H9 (cell line): Measurements from ENCODE around the gene USP34. TPM values are rescaled to one million over a fixed set of nuclear protein-coding genes. Genes with fewer than 3 reads are reported as not detected.

ENCODE experiments used
- DNase-seq: peaks from one replicate; pipeline ENCODE4 v3.0.0-alpha.2; 2017
- H2AFZ ChIP-seq: one replicate; pipeline ENCODE4 v1.6.1; 2013; ENCODE audit warnings: mild to moderate bottlenecking, low read length, control low read depth, moderate library complexity
- H2AK5ac ChIP-seq: 2 replicates; pipeline ENCODE4 v1.6.1; 2013; ENCODE audit warnings: low read length, control low read depth, mixed read lengths; ENCODE audit not compliant: insufficient read length
- H2BK120ac ChIP-seq: one replicate; pipeline ENCODE4 v1.6.1; 2013; ENCODE audit warnings: low read depth, mild to moderate bottlenecking, low read length, control low read depth, inconsistent platforms; ENCODE audit not compliant: poor library complexity, severe bottlenecking
- H2BK12ac ChIP-seq: 2 replicates; pipeline ENCODE4 v1.6.1; 2013; ENCODE audit warnings: low read length, control low read depth, mixed read lengths, low read depth; ENCODE audit not compliant: insufficient read length
- H2BK15ac ChIP-seq: 2 replicates; pipeline ENCODE4 v1.6.1; 2013; ENCODE audit warnings: low read depth, low read length, control low read depth
- H2BK20ac ChIP-seq: one replicate; pipeline ENCODE4 v1.6.1; 2013; ENCODE audit warnings: low read depth, mild to moderate bottlenecking, low read length, control low read depth, inconsistent platforms; ENCODE audit not compliant: poor library complexity, severe bottlenecking
- H2BK5ac ChIP-seq: 2 replicates; pipeline ENCODE4 v1.6.1; 2013; ENCODE audit warnings: low read length, control low read depth, mixed read lengths; ENCODE audit not compliant: insufficient read length
- H3K14ac ChIP-seq: 2 replicates; pipeline ENCODE4 v1.6.1; 2013; ENCODE audit warnings: low read length, control low read depth; ENCODE audit not compliant: insufficient read depth
- H3K18ac ChIP-seq: 2 replicates; pipeline ENCODE4 v1.6.1; 2013; ENCODE audit warnings: low read depth, mild to moderate bottlenecking, mixed read lengths, low read length, control low read depth; ENCODE audit not compliant: insufficient read length
- H3K23ac ChIP-seq: 2 replicates; pipeline ENCODE4 v1.6.1; 2013; ENCODE audit warnings: low read length, control low read depth, mixed read lengths, low read depth; ENCODE audit not compliant: insufficient read length
- H3K23me2 ChIP-seq: 2 replicates; pipeline ENCODE4 v1.6.1; 2013; ENCODE audit warnings: low read depth, mild to moderate bottlenecking, mixed read lengths, low read length, control low read depth; ENCODE audit not compliant: insufficient read length, poor library complexity, severe bottlenecking
- H3K27ac ChIP-seq: 2 replicates; pipeline ENCODE4 v1.5.1; 2013; ENCODE audit warnings: low read length, control low read depth, mixed read lengths, low read depth; ENCODE audit not compliant: insufficient read length
- H3K27me3 ChIP-seq: 2 replicates; pipeline ENCODE4 v1.6.1; 2013; ENCODE audit warnings: low read length, control low read depth, inconsistent platforms; ENCODE audit not compliant: insufficient read depth
- H3K4ac ChIP-seq: 2 replicates; pipeline ENCODE4 v1.6.1; 2013; ENCODE audit warnings: low read depth, mild to moderate bottlenecking, control low read depth, inconsistent platforms, low read length, moderate library complexity
- H3K4me1 ChIP-seq: 2 replicates; pipeline ENCODE4 v1.6.1; 2013; ENCODE audit warnings: low read length, control low read depth, inconsistent platforms; ENCODE audit not compliant: insufficient read depth
- H3K4me2 ChIP-seq: 2 replicates; pipeline ENCODE4 v1.6.1; 2013; ENCODE audit warnings: low read length, control low read depth, mixed read lengths; ENCODE audit not compliant: insufficient read length, insufficient read depth
- H3K56ac ChIP-seq: 2 replicates; pipeline ENCODE4 v1.6.1; 2013; ENCODE audit warnings: low read depth, mild to moderate bottlenecking, mixed read lengths, low read length, control low read depth; ENCODE audit not compliant: insufficient read length
- H3K79me1 ChIP-seq: 2 replicates; pipeline ENCODE4 v1.6.1; 2013; ENCODE audit warnings: low read depth, mild to moderate bottlenecking, moderate library complexity, low read length, control low read depth, inconsistent platforms; ENCODE audit not compliant: insufficient read depth, poor library complexity, severe bottlenecking
- H3K79me2 ChIP-seq: 2 replicates; pipeline ENCODE4 v1.6.1; 2013; ENCODE audit warnings: low read length, control low read depth, inconsistent platforms; ENCODE audit not compliant: insufficient read depth
- H3K9ac ChIP-seq: 2 replicates; pipeline ENCODE4 v1.6.1; 2013; ENCODE audit warnings: low read length, control low read depth, mixed read lengths; ENCODE audit not compliant: insufficient read length; ENCODE audit errors: extremely low read depth
- H3K9me3 ChIP-seq: one replicate; pipeline ENCODE4 v1.6.1; 2013; ENCODE audit warnings: low read depth, low read length, inconsistent platforms; ENCODE audit not compliant: control insufficient read depth
- H3T11ph ChIP-seq: one replicate; pipeline ENCODE4 v1.6.1; 2013; ENCODE audit warnings: mild to moderate bottlenecking, low read length, control low read depth, inconsistent platforms
- H4K20me1 ChIP-seq: one replicate; pipeline ENCODE4 v1.6.1; 2013; ENCODE audit not compliant: control insufficient read depth, insufficient read length, insufficient read depth
- H4K5ac ChIP-seq: 2 replicates; pipeline ENCODE4 v1.6.1; 2013; ENCODE audit warnings: low read depth, mild to moderate bottlenecking, mixed read lengths, low read length, control low read depth; ENCODE audit not compliant: insufficient read length
- H4K8ac ChIP-seq: replicated peaks from 2 replicates; pipeline ENCODE4 v1.6.1; 2013; ENCODE audit warnings: low read length, control low read depth, mixed read lengths, low read depth; ENCODE audit not compliant: insufficient read length
- H4K91ac ChIP-seq: 2 replicates; pipeline ENCODE4 v1.6.1; 2013; ENCODE audit warnings: low read depth, mild to moderate bottlenecking, moderate library complexity, mixed read lengths, low read length, control low read depth; ENCODE audit not compliant: insufficient read length
- H3K27ac Mint-ChIP-seq, 3 experiments: 2 replicates in 2 of 3; 3 replicates in 1 of 3; pipeline ENCODE4 v1.8.0; 2020 to 2021; ENCODE audit warnings: mixed read lengths in 3 of 3, mild to moderate bottlenecking in 1 of 3, moderate library complexity in 1 of 3
- H3K27me3 Mint-ChIP-seq: 2 replicates; pipeline ENCODE4 v1.8.0; 2021; ENCODE audit warnings: low read depth, mild to moderate bottlenecking, moderate library complexity, mixed read lengths
- H3K36me3 Mint-ChIP-seq, 3 experiments: 2 replicates in 2 of 3; 3 replicates in 1 of 3; pipeline ENCODE4 v1.8.0; 2020 to 2021; ENCODE audit warnings: low read depth in 3 of 3, mixed read lengths in 3 of 3; ENCODE audit not compliant: insufficient read depth in 1 of 3
- H3K4me1 Mint-ChIP-seq, 2 experiments: 2 replicates each; pipeline ENCODE4 v1.8.0; 2020; ENCODE audit warnings: mixed read lengths in 2 of 2
- H3K4me3 Mint-ChIP-seq, 2 experiments: 2 replicates in 1 of 2; 3 replicates in 1 of 2; pipeline ENCODE4 v1.8.0; 2020 to 2021; ENCODE audit warnings: mild to moderate bottlenecking in 2 of 2, mixed read lengths in 2 of 2, moderate library complexity in 1 of 2
- H3K9me3 Mint-ChIP-seq, 2 experiments: 2 replicates in 1 of 2; 3 replicates in 1 of 2; pipeline ENCODE4 v1.8.0; 2020; ENCODE audit warnings: mild to moderate bottlenecking in 2 of 2, mixed read lengths in 2 of 2, moderate library complexity in 1 of 2
- CTCF ChIP-seq: fragments of 200-600 bp; sonication (generic); conservative IDR thresholded peaks from 3 replicates; pipeline ENCODE4 v1.8.0; 2021; ENCODE audit warnings: antibody characterized with exemption, mild to moderate bottlenecking
- WGBS: extraction: QIAGEN DNeasy Blood & Tissue Kit; methylation state at CpG from one replicate; pipeline ENCODE4 v1.1.7; 2013; ENCODE audit warnings: missing lambda C conversion rate, low lambda C conversion rate, mixed read lengths; ENCODE audit not compliant: insufficient read length; ENCODE audit errors: extremely low coverage; 5-methylcytosine and 5-hydroxymethylcytosine counted together
- total RNA-seq: library from RNA; stranded (reverse); gene quantifications from 2 replicates; pipeline ENCODE4 v1.2.1, GENCODE V29; 2021

Gene USP34
- total RNA-seq, 1 experiment from 2014 or later, result 93.9 TPM

GRCh38 chr2:61151436-61151835 lies 319.5 kb downstream of the USP34 start:
- H4K8ac ChIP-seq, result no peak overlapping the region
- no peak overlapping the region for H2BK120ac ChIP-seq
- no peak overlapping the region for H3K14ac ChIP-seq
- H3K4me1 ChIP-seq, result no peaks in the 10 kb centered on the region
- DNase-seq, result no peak
- no peak overlapping the region for H2BK15ac ChIP-seq
- WGBS, result no CpG with 5 or more reads among the region's 1 CpG
- no peak overlapping the region for H2AK5ac ChIP-seq
- H3K79me2 ChIP-seq, result no peaks in the 10 kb centered on the region
- H3K9ac ChIP-seq, result no peak overlapping the region
- H3K56ac ChIP-seq, result no peak overlapping the region
- Mint-ChIP-seq H3K4me1 (no peaks in the 10 kb centered on the region), H3K36me3 (peaks cover 5 to 20% (median 17%) of the 10 kb centered on the region in 3 experiments; a peak in 5 of 7 replicates), H3K27ac (peak overlapping the region in 1 of 3 experiments; percentile 9; a peak in 1 of 7 replicates), H3K27me3 (peaks cover 2% of the 10 kb centered on the region; the same call in 1 of the 2 replicates), H3K9me3 (no peaks in the 10 kb centered on the region), H3K4me3 (no peak overlapping the region)
- no peak overlapping the region for H2BK20ac ChIP-seq
- no peaks in the 10 kb centered on the region for H4K20me1 ChIP-seq
- no peak overlapping the region for H3K4me2 ChIP-seq
- no peak for TF ChIP-seq CTCF
- H4K91ac ChIP-seq, result no peak overlapping the region
- H3K79me1 ChIP-seq, result no peaks in the 10 kb centered on the region
- H3K27me3 ChIP-seq, result no peaks in the 10 kb centered on the region
- no peak overlapping the region for H3T11ph ChIP-seq
- no peaks in the 10 kb centered on the region for H3K9me3 ChIP-seq
- H2BK5ac ChIP-seq, result no peak overlapping the region
- no peak overlapping the region for H2AFZ ChIP-seq
- no peak overlapping the region for H3K23ac ChIP-seq
- H2BK12ac ChIP-seq, result no peak overlapping the region
- H4K5ac ChIP-seq, result no peak overlapping the region
- no peak overlapping the region for H3K27ac ChIP-seq
- H3K18ac ChIP-seq, result no peak overlapping the region
- no peaks in the 10 kb centered on the region for H3K23me2 ChIP-seq
- no peak overlapping the region for H3K4ac ChIP-seq
